ENCODE results near the gene CYP2A6.
"Not testable (repeated sequence)": the region's sequence is repeated elsewhere in the genome, so short reads cannot be mapped to it uniquely, and the experiment has no call there.

Gene CYP2A6

GRCh38 chr19:40822161-40822560 is 28.1 kb downstream of the CYP2A6 start:
- no peak for DNase-seq (ENCODE audit: insufficient read length, low spot score)
- no peak for FAIRE-seq

- not testable (repeated sequence) for DNase-seq (ENCODE audit: insufficient read length, low spot score)
These were observed 30.6 kb downstream of the CYP2A6 start for GRCh38 chr19:40819479-40820234.

GRCh38 chr19:40818480-40819399 is 31.5 kb downstream of the CYP2A6 start:
- peak; percentile 75 for FAIRE-seq
- DNase-seq (ENCODE audit: insufficient read length, low spot score) = not testable (repeated sequence)

More at GRCh38 chr19:40819479-40820234, 30.6 kb downstream of the CYP2A6 start:
- peak; percentile 23 for FAIRE-seq

- FAIRE-seq = no peak
These were observed 35.0 kb downstream of the CYP2A6 start for GRCh38 chr19:40815223-40815622.

GRCh38 chr19:40813182-40813581 is 37.1 kb downstream of the CYP2A6 start:
- DNase-seq (ENCODE audit: insufficient read length, low spot score) (no peak), FAIRE-seq (no peak)

More at GRCh38 chr19:40815223-40815622, 35.0 kb downstream of the CYP2A6 start:
- DNase-seq (ENCODE audit: insufficient read length, low spot score) = no peak

GRCh38 chr19:40812571-40812970 is 37.7 kb downstream of the CYP2A6 start:
- DNase-seq (ENCODE audit: insufficient read length, low spot score); FAIRE-seq: not testable (repeated sequence)

- no peak for FAIRE-seq
- no peak for DNase-seq (ENCODE audit: insufficient read length, low spot score)
These were observed 38.5 kb downstream of the CYP2A6 start for GRCh38 chr19:40811478-40812341.

- peak; percentile 84 for FAIRE-seq
- DNase-seq (ENCODE audit: insufficient read length, low spot score) = not testable (repeated sequence)
These were observed 39.4 kb downstream of the CYP2A6 start for GRCh38 chr19:40810649-40811408.

GRCh38 chr19:40810160-40810559 is 40.1 kb downstream of the CYP2A6 start:
- DNase-seq (ENCODE audit: insufficient read length, low spot score) (no peak), FAIRE-seq (no peak)

GRCh38 chr19:40809358-40810086 is 40.7 kb downstream of the CYP2A6 start:
- FAIRE-seq = no peak

GRCh38 chr19:40808497-40808896 is 41.8 kb downstream of the CYP2A6 start:
- FAIRE-seq (no peak), DNase-seq (ENCODE audit: insufficient read length, low spot score) (no peak)

More at GRCh38 chr19:40809358-40810086, 40.7 kb downstream of the CYP2A6 start:
- no peak for DNase-seq (ENCODE audit: insufficient read length, low spot score)

- no peak for FAIRE-seq
- DNase-seq (ENCODE audit: insufficient read length, low spot score) = no peak
These were observed 42.3 kb downstream of the CYP2A6 start for GRCh38 chr19:40808021-40808325.

- FAIRE-seq (no peak), DNase-seq (ENCODE audit: insufficient read length, low spot score) (no peak)
These were observed 42.9 kb downstream of the CYP2A6 start for GRCh38 chr19:40807147-40808020.

- peak; percentile 66 for FAIRE-seq
These were observed 43.7 kb downstream of the CYP2A6 start for GRCh38 chr19:40806423-40807146.

GRCh38 chr19:40805258-40805868 is 44.9 kb downstream of the CYP2A6 start:
- DNase-seq (ENCODE audit: insufficient read length, low spot score) (no peak), FAIRE-seq (no peak)

More at GRCh38 chr19:40806423-40807146, 43.7 kb downstream of the CYP2A6 start:
- DNase-seq (ENCODE audit: insufficient read length, low spot score) = peak; percentile 75

- DNase-seq (ENCODE audit: insufficient read length, low spot score) (no peak), FAIRE-seq (no peak)
These were observed 45.4 kb downstream of the CYP2A6 start for GRCh38 chr19:40804783-40805242.

Data from GM19239 (cell line).